HG03457 (cell line): ENCODE results near the gene FLII.
A peak's percentile ranks its signal among the peaks of the same experiment; 100 is the strongest.

ENCODE experiments used
- ATAC-seq: cut with Tn5 transposase; IDR thresholded peaks from one replicate; pipeline ENCODE4 v1.9.1; 2021; ENCODE audit warnings: moderate number of reproducible peaks; ENCODE audit not compliant: unreplicated experiment

Gene FLII

GRCh38 chr17:18245038-18245776 lies 13.3 kb downstream of the FLII start:
- no peak for ATAC-seq

GRCh38 chr17:18241229-18241871 lies 17.2 kb downstream of the FLII start:
- no peak for ATAC-seq

- no peak for ATAC-seq
Measured at GRCh38 chr17:18240449-18240848, 18.1 kb downstream of the FLII start.

GRCh38 chr17:18238299-18238698 lies 20.2 kb downstream of the FLII start:
- ATAC-seq = no peak

- ATAC-seq = no peak
Measured at GRCh38 chr17:18237461-18237860, 21.1 kb downstream of the FLII start.

GRCh38 chr17:18236494-18236893 lies 22.0 kb downstream of the FLII start:
- no peak for ATAC-seq

- no peak for ATAC-seq
Measured at GRCh38 chr17:18235743-18236256, 22.7 kb downstream of the FLII start.

GRCh38 chr17:18234853-18235380 lies 23.6 kb downstream of the FLII start:
- ATAC-seq = no peak

GRCh38 chr17:18233803-18234518 lies 24.6 kb downstream of the FLII start:
- no peak for ATAC-seq

GRCh38 chr17:18231164-18231563 lies 27.4 kb downstream of the FLII start:
- no peak for ATAC-seq

- ATAC-seq = no peak
Measured at GRCh38 chr17:18230288-18231141, 28.0 kb downstream of the FLII start.

- ATAC-seq = no peak
Measured at GRCh38 chr17:18229771-18230170, 28.8 kb downstream of the FLII start.

GRCh38 chr17:18229254-18229653 lies 29.3 kb downstream of the FLII start:
- ATAC-seq = no peak

GRCh38 chr17:18228176-18228682 lies 30.3 kb downstream of the FLII start:
- ATAC-seq = no peak

- no peak for ATAC-seq
Measured at GRCh38 chr17:18227635-18228034, 30.9 kb downstream of the FLII start.

- no peak for ATAC-seq
Measured at GRCh38 chr17:18226284-18226945, 32.1 kb downstream of the FLII start.

- ATAC-seq = no peak
Measured at GRCh38 chr17:18225642-18226283, 32.8 kb downstream of the FLII start.

- peak; percentile 70 for ATAC-seq
Measured at GRCh38 chr17:18225121-18225641, 33.4 kb downstream of the FLII start, which contains the start of gene LLGL1. Gene LLGL1, plus strand, starts transcription at chr17:18225635. Its CDS starts 48 bp downstream, at chr17:18225683.
